Ramos (cell line): ENCODE measurements around the gene IDUA.

Experiments used
- in situ Hi-C: fragments of 300-500 bp; cut with MboI; formaldehyde crosslinking; loops from one replicate; pipeline ENCODE4 v1.14.3; 2022; ENCODE audit warnings: low sequenced_read_pairs; ENCODE audit not compliant: unreplicated experiment

The IDUA gene

DNA sequence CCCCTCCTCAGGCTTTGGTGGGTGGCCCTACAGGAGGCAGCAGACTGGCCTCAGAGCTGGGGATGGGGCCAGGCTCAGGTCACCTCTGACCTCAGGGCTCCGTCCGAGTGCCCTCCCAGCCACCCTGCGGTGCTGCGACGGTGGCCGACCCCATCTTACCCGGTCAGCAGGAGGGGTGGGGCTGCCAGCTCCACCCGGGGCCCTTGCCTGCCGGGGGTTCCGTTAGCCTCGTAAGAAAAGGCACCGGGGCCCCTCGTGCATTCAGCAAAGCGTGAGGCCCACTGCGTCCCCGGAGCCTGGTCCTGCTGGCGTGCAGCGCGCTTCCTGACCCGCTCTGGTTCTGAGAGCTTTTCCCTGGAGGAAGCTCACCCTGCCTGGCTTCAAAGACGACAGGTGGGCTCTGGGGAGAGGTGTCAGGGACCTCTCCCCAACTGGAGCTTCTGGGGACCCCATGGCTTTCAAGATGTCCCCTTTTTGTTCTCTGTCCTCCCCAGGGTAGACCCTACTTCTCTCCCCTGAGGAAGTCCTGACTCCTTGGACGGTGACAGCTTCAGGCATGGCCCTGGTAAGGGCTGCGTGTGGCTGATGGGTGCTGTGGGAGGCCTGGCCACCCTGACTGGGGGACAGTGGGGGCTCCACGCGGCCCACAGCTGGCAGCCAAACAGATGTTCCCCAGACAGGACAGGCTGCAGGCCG lies 40.5 kb downstream of the IDUA start:
- in situ Hi-C loops, result no loop called here

DNA sequence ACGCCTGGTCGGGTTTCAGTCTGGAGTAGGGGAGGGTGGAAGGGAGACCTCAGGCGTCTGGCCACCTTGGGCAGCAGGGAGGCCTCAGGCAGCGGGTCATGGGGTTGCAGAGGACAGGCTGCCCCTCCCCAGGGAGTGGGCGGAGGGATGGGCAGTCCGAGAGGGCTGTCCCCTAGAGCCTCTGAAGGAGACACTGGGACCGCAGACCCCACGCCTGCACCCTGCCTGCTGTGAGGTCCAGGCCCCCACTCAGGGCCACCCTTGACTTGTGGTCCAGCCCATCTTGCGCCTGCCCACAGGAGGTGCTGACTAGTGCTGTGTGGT lies 41.0 kb downstream of the IDUA start:
- in situ Hi-C loops, result no loop called here

GRCh38 chr4:1028574-1029220 lies 41.9 kb downstream of the IDUA start:
- in situ Hi-C loops, result no loop called here

- in situ Hi-C loops, result no loop called here
These were observed 42.7 kb downstream of the IDUA start for GRCh38 chr4:1029529-1029928.

DNA sequence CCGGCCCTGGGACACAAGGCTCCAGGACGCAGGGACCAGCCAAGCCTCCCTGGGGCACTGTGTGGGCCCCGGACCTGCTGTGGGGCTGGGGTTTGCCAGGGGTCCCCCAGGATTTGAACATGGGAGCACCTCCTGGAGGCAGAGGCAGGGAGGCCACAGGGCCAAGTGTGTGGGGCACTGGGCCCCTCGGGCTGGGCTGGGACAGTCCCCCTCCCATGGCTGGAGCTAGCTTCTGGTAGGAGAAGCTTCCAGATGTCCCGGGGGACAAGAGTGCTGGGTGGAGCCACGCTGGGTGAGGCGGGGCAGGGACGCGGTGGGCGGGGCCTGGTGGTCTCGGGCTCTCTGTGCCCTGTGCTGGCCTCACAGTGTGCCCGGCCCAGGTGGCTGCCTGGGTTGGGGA lies 43.2 kb downstream of the IDUA start:
- in situ Hi-C loops, result no loop called here

- in situ Hi-C loops, result no loop called here
These were observed 43.7 kb downstream of the IDUA start for GRCh38 chr4:1030559-1030958.

DNA sequence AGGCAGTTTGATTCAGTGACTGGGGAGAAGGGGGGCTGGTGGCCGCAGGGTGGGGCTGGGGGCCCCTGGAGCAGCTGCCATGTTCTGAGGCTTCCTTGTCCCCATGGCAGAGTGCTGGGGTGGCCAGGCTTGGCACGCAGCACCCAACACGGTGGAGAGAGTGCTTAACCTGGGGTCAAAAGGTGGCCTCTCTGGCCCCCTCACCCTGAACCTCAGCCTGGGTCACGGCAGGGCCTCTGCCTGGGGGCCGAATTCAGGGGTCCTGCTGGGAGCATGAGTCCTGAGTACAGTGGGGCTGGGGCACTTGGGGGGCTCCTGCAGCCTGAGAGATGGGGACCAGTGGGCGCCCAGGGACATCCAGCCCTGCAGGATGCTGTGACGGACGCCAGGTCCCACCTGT lies 44.5 kb downstream of the IDUA start:
- in situ Hi-C loops, result no loop called here

DNA sequence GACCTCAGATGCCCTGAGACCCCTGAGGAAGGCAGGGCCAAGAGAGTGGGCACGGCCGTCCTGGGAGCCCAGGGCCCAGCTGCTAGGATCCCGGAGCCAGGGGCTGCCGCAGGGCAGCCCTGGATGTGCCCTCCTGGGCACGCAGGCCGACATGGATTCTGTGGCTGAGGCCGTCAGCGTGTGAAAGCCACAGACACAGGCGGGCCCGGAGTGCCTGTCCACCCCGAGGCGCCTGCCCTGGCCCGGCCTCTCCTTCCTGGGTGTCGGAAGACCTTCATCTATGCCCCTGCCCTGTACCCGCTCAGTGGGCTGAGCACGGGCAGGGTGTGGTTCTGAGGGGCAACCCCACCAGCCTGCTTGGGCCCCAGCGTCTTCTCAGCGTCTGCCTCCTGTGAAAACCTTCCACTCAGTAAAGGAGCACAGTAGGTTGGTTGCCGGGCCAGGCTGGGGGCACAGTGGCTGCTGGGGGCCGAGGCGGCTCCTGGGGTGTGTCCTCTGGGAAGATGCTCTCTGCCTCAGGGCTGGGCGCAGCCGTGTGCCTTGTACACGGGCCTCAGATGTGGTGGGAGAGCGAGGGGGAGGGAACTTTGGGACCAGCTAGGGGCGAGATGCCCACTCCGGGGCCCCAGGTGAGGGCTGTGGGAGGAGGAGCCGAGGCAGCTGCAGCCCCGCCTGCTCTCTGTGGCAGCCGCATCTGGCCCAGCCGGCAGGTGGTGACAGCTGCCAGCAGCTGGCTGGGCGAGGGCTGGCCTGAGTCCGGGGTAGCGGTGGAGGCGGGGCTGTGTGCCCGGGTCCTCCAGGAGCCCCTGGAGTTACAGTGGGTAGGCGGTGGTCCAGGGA lies 45.3 kb downstream of the IDUA start:
- in situ Hi-C loops, result no loop called here

DNA sequence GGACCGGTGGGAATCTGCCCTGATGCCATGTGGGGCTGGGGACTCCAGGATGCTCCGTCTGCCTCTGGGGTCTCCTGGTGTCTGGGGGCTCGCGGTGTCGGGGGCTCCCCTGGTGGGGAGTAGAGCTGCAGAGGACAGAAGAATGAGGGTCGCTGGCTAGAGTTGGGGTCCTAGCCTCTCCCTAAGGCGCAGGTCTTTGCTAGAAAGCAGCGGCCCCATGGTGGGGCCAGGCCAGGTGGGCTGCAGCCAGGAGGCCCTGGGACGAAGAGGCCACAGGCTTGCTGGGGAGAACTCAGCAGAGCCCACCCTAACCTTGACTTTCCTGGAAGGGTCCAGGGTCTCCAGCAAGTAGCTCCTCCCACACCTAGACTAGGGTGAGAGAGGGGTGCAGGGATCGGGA lies 46.0 kb downstream of the IDUA start:
- in situ Hi-C loops, result no loop called here

DNA sequence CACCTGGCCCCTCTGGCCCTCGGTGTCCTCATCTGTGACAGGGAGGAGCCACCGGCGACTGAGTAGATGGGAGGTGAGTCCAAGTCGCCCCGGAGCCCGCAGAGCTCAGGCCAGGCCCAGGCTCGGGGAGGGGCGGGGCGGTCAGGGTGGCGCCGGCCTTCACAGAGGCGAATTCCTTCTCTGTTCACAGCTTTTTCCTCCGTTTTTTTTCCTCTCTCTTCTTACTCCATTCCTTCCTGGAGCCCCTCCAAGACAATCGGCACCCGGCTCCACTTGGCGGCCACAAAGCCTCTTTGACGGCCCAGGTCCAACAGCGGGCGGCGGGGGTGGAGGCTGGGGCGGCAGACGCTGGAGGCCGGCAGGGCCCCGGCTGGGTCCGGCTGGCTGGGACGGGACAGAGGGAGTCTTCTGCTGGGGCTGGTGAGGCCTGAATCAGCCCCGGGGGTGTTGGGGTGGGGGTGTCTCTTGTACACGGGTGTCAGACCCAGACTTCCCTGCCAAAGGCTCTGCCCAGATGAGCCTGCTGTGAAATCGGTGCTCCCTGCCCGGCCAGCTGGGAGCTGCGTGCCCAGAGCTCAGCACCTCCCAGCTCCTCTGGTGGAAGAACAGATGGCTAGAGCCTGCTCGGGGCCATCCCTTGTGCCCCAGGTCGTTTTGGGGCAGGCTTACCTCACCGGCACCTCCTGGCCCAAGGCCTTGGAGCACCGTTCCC lies 47.2 kb downstream of the IDUA start:
- in situ Hi-C loops, result no loop called here

GRCh38 chr4:1035510-1035909 lies 48.7 kb downstream of the IDUA start:
- in situ Hi-C loops, result no loop called here

DNA sequence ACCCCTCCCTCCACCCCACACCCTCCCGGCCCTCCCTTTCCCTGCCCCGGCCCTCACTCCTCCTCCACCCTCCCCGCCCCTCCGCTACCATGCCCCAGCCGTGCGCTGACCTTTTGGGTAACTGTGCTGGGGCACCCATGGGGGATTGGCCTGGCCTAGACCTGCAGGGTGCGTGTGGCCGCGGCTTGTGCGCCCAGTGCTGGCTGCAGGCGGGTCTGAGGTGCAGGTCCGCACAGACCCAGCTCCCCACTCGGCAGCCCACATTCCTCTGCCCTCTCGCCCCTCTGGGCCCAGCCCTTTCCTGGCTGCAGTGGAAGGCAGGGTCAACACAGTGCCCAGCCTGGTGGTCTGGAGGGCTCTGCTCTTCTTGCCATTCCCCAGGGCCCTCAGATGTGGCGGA lies 49.3 kb downstream of the IDUA start:
- in situ Hi-C loops, result no loop called here

- in situ Hi-C loops, result no loop called here
These were observed 50.3 kb downstream of the IDUA start for GRCh38 chr4:1036976-1037810.

- in situ Hi-C loops, result no loop called here
These were observed 52.2 kb downstream of the IDUA start for GRCh38 chr4:1038948-1039492.

- in situ Hi-C loops, result no loop called here
These were observed 52.9 kb downstream of the IDUA start for GRCh38 chr4:1039493-1040343.

DNA sequence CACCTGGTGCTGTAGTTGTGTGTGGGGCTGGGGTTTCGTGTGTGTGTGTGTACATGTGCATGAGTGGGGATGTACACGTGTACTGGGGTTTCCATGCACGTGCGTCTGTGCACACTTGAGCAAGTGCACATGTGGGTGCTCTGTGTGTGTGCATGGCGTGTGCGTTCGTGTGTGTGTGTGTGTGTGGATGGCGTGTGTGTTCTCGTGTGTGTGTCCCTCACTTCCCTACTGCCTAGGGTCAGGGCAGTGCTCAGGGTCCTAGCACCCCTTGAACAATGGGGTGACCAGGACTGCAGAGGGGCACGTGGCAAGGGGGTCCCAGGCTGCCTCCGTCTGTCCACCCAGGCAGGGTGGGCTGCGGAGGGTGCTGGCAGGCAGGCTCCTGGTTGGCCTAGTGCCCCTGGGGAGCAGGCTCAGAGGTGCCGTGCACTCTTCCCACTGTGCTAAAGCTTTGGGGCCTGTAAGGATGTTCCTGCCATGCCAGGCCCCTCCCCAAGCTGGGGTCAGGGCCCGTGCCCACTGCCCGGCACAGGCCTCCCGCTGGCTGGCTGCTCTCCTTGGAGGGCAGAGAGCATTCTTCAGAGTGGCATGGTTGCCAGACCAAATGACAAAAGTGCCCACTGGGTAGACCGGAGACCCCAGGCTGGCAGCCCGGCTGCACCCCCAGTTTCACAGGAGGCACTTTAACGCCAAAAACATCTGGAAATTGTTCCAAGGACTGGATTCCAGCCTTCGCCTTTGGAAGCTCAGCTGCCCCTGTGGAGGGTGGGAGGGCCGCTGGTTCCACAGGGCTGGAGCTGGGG lies 53.7 kb downstream of the IDUA start:
- in situ Hi-C loops, result no loop called here

DNA sequence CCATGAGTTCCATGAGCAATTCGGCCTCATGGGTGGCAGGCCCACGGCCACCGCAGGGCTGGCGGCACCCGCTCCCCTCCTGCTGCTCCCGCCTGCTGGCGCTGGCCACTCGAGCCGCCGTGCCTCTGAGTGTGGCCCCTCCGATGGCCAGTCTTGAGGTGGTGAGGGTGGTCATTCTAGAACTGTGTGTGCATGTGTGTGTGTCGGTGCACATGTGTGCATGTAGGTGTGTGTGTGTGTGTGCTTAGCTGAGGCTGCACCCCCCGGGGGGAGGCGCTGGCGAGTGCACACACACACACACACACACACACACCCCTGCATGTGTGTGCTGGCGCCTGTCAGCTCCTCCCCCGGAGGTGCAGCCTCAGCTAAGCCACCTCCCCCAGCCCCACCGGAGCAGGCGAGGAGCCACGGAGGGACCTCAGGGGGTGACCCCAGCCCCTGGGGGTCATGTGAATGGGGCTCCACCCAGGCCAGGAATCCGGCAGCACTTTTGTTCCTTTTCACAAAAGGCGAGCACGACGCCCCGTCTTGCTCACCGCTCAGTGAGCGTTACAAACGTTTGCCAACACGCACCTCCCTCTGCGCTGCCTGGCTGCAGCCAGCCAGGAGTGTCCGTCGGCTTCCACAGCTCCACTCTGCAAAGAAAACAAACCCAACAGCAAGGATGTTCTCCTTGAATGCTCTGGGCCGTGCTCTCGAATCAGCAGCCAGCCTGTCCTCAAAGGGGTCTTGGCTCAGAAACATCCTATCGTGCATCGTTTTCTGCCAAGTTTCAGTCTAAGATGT lies 54.5 kb downstream of the IDUA start:
- in situ Hi-C loops, result no loop called here
